Epithelial cell of proximal tubule (primary cell): ENCODE results near the gene FNDC3B. TPM values are rescaled to one million over a fixed set of nuclear protein-coding genes. Genes with fewer than 3 reads are reported as not detected.

Source experiments
- DNase-seq: peaks from one replicate; pipeline ENCODE4 v3.0.0-alpha.2; 2011; ENCODE audit warnings: low read depth
- H3K4me3 ChIP-seq: 2 replicates; pipeline ENCODE4 v1.5.1; 2011; ENCODE audit warnings: low read depth, mild to moderate bottlenecking, low read length
- CTCF ChIP-seq: conservative IDR thresholded peaks from 2 replicates; pipeline ENCODE4 v1.5.1; 2012; ENCODE audit warnings: low read depth, mild to moderate bottlenecking, low read length
- total RNA-seq: library from RNA; depleted of rRNA; stranded (reverse); fragments of >200 nt; gene quantifications from 2 replicates; pipeline ENCODE4 v1.2.3, GENCODE V29; 2015

FNDC3B gene
- total RNA-seq, 1 donor from 2014 or later: 37.3 TPM

GRCh38 chr3:172054115-172054764 is 14.9 kb downstream of the FNDC3B start:
- no peak overlapping the region for H3K4me3 ChIP-seq
- no peak for DNase-seq
- no peak for TF ChIP-seq CTCF

- no peak for TF ChIP-seq CTCF
- no peak for DNase-seq
- H3K4me3 ChIP-seq: no peak overlapping the region
Observed at GRCh38 chr3:172056416-172056815, 17.0 kb downstream of the FNDC3B start.

- no peak overlapping the region for H3K4me3 ChIP-seq
- TF ChIP-seq CTCF: no peak
- DNase-seq: no peak
Observed at GRCh38 chr3:172057059-172057458, 17.7 kb downstream of the FNDC3B start.

GRCh38 chr3:172057624-172058327 is 18.4 kb downstream of the FNDC3B start:
- H3K4me3 ChIP-seq: no peak overlapping the region
- DNase-seq: no peak
- TF ChIP-seq CTCF: no peak

GRCh38 chr3:172059532-172059931 is 20.2 kb downstream of the FNDC3B start:
- no peak for TF ChIP-seq CTCF
- no peak for DNase-seq
- H3K4me3 ChIP-seq: no peak overlapping the region

GRCh38 chr3:172060234-172060633 is 20.9 kb downstream of the FNDC3B start:
- H3K4me3 ChIP-seq: no peak overlapping the region
- DNase-seq: no peak
- no peak for TF ChIP-seq CTCF

- no peak for DNase-seq
- peak overlapping the region; percentile 29 for H3K4me3 ChIP-seq
- TF ChIP-seq CTCF: no peak
Observed at GRCh38 chr3:172061724-172062184, 22.4 kb downstream of the FNDC3B start.
